Ascending aorta (tissue), 2 donors: ENCODE measurements around the gene ANKRD29. TPM values are rescaled to one million over a fixed set of nuclear protein-coding genes. Genes with fewer than 3 reads are reported as not detected.

Source experiments
- DNase-seq, 2 donors: peaks; one replicate each; pipeline ENCODE4 v3.0.0-alpha.2; 2019; ENCODE audit warnings: low spot score in 2 of 2
- H3K27ac ChIP-seq, 2 donors: fragments of 200-600 bp; sonication (generic); one replicate each; pipeline ENCODE4 v1.5.1; 2016 to 2017; ENCODE audit warnings: mild to moderate bottlenecking in 1 of 2
- H3K27me3 ChIP-seq: fragments of 200-600 bp; sonication (generic); one replicate; pipeline ENCODE4 v1.5.1; 2017
- H3K36me3 ChIP-seq, 2 donors: fragments of 200-600 bp; sonication (generic); one replicate each; pipeline ENCODE4 v1.5.1; 2016
- H3K4me1 ChIP-seq, 2 donors: fragments of 200-600 bp; sonication (generic); one replicate each; pipeline ENCODE4 v1.5.1; 2016 to 2017; ENCODE audit warnings: mild to moderate bottlenecking in 1 of 2
- H3K4me3 ChIP-seq, 2 donors: fragments of 200-600 bp; sonication (generic); one replicate each; pipeline ENCODE4 v1.5.1; 2016 to 2017; ENCODE audit warnings: mild to moderate bottlenecking in 1 of 2
- H3K9me3 ChIP-seq, 2 donors: fragments of 200-600 bp; sonication (generic); one replicate each; pipeline ENCODE4 v1.5.1; 2016
- intact Hi-C: fragments of 100-400 bp; cut with DNase I; formaldehyde crosslinking; loops from one replicate; pipeline ENCODE4 v1.15.1; 2023
- total RNA-seq: library from RNA; depleted of rRNA; stranded (reverse); fragments of >200 nt; gene quantifications from one replicate; pipeline ENCODE4 v1.1.0, GENCODE V29; 2016
- TF ChIP-seq, protein P1 (sequence below), 3 experiments: fragments of 200-600 bp in 2 of 3; fragments of 450-650 bp in 1 of 3; sonication (generic) in 2 of 3; IDR thresholded peaks; one replicate each; pipeline ENCODE4 v1.5.1; 2016 to 2019; ENCODE audit warnings: antibody characterized with exemption in 3 of 3, mild to moderate bottlenecking in 1 of 3, moderate library complexity in 1 of 3

The ANKRD29 gene
- total RNA-seq, 1 donor from 2014 or later: 118 TPM

DNA sequence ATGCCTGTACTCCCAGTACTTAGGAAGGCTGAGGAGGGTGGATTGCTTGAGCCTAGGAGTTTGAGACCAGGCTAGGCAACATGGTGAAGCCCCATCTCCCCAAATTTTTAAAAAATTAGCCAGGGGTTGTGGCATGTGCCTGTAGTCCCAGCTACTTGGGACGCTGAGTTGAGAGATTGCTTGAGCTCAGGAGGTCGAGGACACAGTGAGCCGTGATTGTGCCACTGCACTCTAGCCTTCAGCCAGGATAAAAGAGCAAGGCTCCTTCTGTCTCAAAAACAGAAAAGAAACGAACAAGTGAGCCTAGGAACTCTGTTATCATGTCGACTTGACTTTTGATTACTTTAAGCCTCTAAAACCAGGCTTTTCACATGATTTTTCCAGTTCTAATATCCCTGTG is 90.1 kb downstream of the ANKRD29 start:
- Histone ChIP-seq H3K4me1 (no peaks in the 10 kb centered on the region), H3K27me3 (no peaks in the 10 kb centered on the region), H3K4me3 (no peak overlapping the region), H3K36me3 (peaks cover 14 to 64% of the 10 kb centered on the region in 2 donors), H3K9me3 (no peaks in the 10 kb centered on the region), H3K27ac (no peak overlapping the region)
- DNase-seq: no peak
- intact Hi-C loops: no loop called here
- TF ChIP-seq, protein P1, sequence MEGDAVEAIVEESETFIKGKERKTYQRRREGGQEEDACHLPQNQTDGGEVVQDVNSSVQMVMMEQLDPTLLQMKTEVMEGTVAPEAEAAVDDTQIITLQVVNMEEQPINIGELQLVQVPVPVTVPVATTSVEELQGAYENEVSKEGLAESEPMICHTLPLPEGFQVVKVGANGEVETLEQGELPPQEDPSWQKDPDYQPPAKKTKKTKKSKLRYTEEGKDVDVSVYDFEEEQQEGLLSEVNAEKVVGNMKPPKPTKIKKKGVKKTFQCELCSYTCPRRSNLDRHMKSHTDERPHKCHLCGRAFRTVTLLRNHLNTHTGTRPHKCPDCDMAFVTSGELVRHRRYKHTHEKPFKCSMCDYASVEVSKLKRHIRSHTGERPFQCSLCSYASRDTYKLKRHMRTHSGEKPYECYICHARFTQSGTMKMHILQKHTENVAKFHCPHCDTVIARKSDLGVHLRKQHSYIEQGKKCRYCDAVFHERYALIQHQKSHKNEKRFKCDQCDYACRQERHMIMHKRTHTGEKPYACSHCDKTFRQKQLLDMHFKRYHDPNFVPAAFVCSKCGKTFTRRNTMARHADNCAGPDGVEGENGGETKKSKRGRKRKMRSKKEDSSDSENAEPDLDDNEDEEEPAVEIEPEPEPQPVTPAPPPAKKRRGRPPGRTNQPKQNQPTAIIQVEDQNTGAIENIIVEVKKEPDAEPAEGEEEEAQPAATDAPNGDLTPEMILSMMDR (IDR thresholded peaks at IDR 0.05): no peak

DNA sequence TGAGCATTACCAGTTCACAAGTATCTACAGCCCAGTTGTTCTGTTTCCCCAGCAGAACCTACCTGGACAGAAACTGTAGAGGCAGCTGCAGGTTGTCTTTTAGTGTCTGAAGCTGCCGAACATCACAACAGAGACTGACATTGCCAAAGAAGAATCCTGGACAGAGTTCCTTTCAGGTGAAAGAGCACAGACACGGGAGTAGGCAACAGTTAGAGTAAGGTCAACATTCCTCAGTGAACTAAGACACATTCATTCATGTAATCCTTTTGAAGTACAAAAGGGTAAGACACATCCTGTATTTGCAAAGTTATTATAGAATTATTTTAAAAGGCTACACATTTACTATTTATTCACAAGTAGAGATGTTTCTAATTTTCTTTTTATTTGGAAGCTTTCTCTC is 90.7 kb downstream of the ANKRD29 start:
- no peak for DNase-seq
- TF ChIP-seq, protein P1 (IDR thresholded peaks at IDR 0.05): no peak
- no peaks in the 10 kb centered on the region for H3K9me3 ChIP-seq
- intact Hi-C loops: no loop called here
- no peaks in the 10 kb centered on the region for H3K27me3 ChIP-seq
- no peak overlapping the region for H3K4me3 ChIP-seq
- no peak overlapping the region for H3K27ac ChIP-seq
- H3K4me1 ChIP-seq: no peaks in the 10 kb centered on the region
- H3K36me3 ChIP-seq: peaks cover 18 to 70% of the 10 kb centered on the region in 2 donors

DNA sequence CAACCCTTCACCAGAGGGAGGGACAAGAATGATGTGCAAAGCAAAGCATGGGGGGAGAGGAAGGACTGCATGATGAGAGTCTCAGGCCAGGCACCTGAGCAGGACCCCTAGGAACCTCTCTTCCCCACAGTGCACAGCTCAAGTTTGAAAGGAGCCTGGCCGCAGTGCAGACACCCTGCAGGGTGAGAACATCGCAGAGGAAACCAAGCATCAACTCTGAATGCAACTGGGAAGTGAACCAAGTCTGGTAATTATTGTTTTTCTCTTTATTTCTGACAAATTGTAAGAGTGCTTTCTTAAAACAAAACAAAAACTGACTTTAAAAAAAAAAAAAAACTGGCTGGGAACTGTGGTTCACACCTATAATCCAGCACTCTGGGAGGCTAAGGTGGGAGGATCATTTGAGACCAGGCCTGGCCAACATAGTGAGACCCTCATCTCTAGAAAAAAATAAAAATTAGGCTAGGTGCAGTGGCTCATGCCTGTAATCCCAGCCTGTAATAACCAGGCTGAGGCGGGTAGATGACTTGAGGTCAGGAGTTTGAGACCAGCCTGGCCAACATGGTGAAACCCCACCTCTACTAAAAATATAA is 91.7 kb downstream of the ANKRD29 start:
- H3K4me1 ChIP-seq: no peaks in the 10 kb centered on the region
- intact Hi-C loops: no loop called here
- peaks cover 18 to 75% of the 10 kb centered on the region in 2 donors for H3K36me3 ChIP-seq
- H3K9me3 ChIP-seq: no peaks in the 10 kb centered on the region
- no peak overlapping the region for H3K27ac ChIP-seq
- no peaks in the 10 kb centered on the region for H3K27me3 ChIP-seq
- no peak for DNase-seq
- H3K4me3 ChIP-seq: no peak overlapping the region
- TF ChIP-seq, protein P1 (IDR thresholded peaks at IDR 0.05): no peak

DNA sequence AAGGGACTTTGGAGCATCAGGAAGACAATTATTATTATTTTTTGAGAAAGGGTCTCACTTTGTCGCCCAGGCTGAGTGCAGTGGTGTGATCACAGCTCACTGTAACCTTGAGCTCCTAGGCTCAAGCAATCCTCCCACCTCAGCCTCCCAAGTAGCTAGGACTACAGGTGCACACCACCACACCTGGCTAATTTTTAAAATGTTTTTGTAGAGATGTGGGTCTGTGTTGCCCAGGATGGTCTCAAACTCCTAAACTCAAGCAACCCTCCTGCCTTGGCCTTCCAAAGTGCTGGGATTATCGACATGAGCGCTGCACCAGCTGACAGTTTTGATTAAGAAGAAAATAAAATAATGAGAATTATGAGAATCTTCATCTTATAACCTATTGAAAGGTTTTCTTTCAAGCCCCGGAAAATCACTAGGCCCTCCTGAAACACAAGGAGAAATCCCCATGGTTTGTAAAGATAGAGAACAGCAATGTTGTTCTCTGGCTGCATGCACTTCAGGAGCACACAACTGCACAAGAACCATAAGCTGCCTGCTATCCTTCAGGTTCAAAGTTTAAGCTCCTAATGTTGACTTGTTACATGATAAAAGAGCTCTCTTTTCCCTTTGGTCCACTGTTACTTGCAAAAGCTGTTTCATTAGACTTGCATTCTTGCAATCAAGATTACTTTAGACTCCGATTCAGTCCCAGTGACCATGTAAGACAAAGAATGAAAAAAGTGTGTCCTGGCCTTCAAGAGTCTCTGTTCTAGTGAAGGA is 93.2 kb downstream of the ANKRD29 start:
- no peaks in the 10 kb centered on the region for H3K27me3 ChIP-seq
- H3K27ac ChIP-seq: no peak overlapping the region
- no peaks in the 10 kb centered on the region for H3K9me3 ChIP-seq
- H3K4me1 ChIP-seq: no peaks in the 10 kb centered on the region
- no peak overlapping the region for H3K4me3 ChIP-seq
- intact Hi-C loops: no loop called here
- peaks cover 26 to 81% of the 10 kb centered on the region in 2 donors for H3K36me3 ChIP-seq
- TF ChIP-seq, protein P1 (IDR thresholded peaks at IDR 0.05): no peak
- no peak for DNase-seq

DNA sequence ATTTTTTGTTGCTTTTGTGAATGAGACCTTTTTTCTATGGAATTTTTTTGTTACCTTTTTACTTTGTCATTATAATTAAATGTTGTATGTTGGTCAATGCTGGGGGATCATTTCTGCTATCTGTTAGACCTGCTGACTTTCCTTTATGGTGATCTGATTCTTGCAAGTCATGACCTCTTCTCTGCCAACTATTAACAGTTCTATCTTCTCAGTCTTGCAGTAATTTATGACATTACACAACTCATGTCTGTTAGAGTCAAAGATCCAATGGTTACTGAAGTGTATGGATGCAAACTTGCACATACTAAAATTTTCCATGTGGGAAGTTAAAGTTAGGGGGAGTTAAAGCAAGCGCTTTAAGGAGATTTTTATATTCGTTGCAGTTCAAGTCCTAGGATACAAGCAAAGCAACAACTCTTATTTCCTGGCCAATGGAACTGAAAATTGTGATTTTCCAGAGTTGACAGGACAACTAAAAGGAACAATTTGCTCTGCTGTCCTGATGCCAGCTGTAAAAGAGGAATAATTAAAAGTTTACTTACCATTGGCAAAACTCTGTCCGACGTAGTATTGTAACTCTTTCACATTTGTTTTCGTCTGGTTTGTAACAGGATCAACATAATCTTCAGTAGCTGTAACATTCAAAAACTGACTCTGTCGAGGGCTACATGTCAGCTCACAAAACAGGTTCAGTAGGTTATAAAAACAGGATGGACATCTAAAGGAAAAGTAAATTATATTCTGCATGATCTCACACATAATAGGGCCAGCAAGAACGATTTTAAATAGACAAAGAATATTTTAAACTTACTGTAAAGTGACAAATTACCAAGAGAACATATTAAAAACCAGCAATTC is 94.2 kb downstream of the ANKRD29 start:
- no peak for DNase-seq
- TF ChIP-seq, protein P1 (IDR thresholded peaks at IDR 0.05): no peak
- Histone ChIP-seq H3K36me3 (peaks cover 29 to 89% of the 10 kb centered on the region in 2 donors), H3K4me3 (no peak overlapping the region), H3K4me1 (no peaks in the 10 kb centered on the region), H3K27me3 (no peaks in the 10 kb centered on the region), H3K27ac (no peak overlapping the region), H3K9me3 (no peaks in the 10 kb centered on the region)
- intact Hi-C loops: no loop called here
